Activated CD4-positive, alpha-beta T cell treated with anti-CD3 and anti-CD28 coated beads, Interleukin-2, amount 10 ng/mL, durations not matched to agents 7 days and 5 days (primary cell): Measurements from ENCODE around the gene OLR1. TPM values are rescaled to one million over a fixed set of nuclear protein-coding genes. Genes with fewer than 3 reads are reported as not detected.

Source experiments
- CTCF ChIA-PET: fragments of 350-600 bp; sonication (Branson Sonifier 250); formaldehyde crosslinking; loops from one replicate; lab custom pipeline; 2021; ENCODE audit warnings: antibody characterized with exemption; lab: Charles Lee
- POLR2A ChIA-PET: fragments of 350-600 bp; sonication (Branson Sonifier 250); formaldehyde crosslinking; loops from one replicate; lab custom pipeline; 2021; ENCODE audit warnings: antibody characterized with exemption; lab: Charles Lee
- DNase-seq: peaks from one replicate; pipeline ENCODE4 v3.0.0-alpha.2; 2020
- H3K27ac Mint-ChIP-seq: one replicate; pipeline ENCODE4 v1.8.0; 2021; ENCODE audit warnings: mild to moderate bottlenecking, moderate library complexity, mixed read lengths
- H3K27me3 Mint-ChIP-seq: one replicate; pipeline ENCODE4 v1.8.0; 2021; ENCODE audit warnings: mixed read lengths
- H3K36me3 Mint-ChIP-seq: one replicate; pipeline ENCODE4 v1.8.0; 2021; ENCODE audit warnings: low read depth, mixed read lengths
- H3K4me1 Mint-ChIP-seq: one replicate; pipeline ENCODE4 v1.8.0; 2021; ENCODE audit warnings: mixed read lengths
- H3K4me3 Mint-ChIP-seq: one replicate; pipeline ENCODE4 v1.8.0; 2021; ENCODE audit warnings: mild to moderate bottlenecking, moderate library complexity, mixed read lengths
- H3K9me3 Mint-ChIP-seq: one replicate; pipeline ENCODE4 v1.8.0; 2021; ENCODE audit warnings: mixed read lengths
- total RNA-seq, 2 experiments: library from RNA; stranded (reverse); gene quantifications; one replicate each; pipeline ENCODE4 v1.2.3, GENCODE V29; 2021

OLR1 gene
- total RNA-seq, 2 experiments from 2014 or later = not detected

- DNase-seq = no peak
- Mint-ChIP-seq H3K27ac (no peak overlapping the region), H3K27me3 (peaks cover 15% of the 10 kb centered on the region), H3K4me1 (peaks cover 6% of the 10 kb centered on the region), H3K36me3 (no peaks in the 10 kb centered on the region), H3K4me3 (no peak overlapping the region), H3K9me3 (no peaks in the 10 kb centered on the region)
- ChIA-PET POLR2A (no interaction called here), CTCF (interaction anchor here (0.7 to 1.7 kb wide), 2 partner anchors 11 to 32 kb away, joined by 3 to 6 read pairs; no protein-coding TSS in a partner anchor)
Measured at GRCh38 chr12:10132850-10133370, 39.0 kb downstream of the OLR1 start.

DNA sequence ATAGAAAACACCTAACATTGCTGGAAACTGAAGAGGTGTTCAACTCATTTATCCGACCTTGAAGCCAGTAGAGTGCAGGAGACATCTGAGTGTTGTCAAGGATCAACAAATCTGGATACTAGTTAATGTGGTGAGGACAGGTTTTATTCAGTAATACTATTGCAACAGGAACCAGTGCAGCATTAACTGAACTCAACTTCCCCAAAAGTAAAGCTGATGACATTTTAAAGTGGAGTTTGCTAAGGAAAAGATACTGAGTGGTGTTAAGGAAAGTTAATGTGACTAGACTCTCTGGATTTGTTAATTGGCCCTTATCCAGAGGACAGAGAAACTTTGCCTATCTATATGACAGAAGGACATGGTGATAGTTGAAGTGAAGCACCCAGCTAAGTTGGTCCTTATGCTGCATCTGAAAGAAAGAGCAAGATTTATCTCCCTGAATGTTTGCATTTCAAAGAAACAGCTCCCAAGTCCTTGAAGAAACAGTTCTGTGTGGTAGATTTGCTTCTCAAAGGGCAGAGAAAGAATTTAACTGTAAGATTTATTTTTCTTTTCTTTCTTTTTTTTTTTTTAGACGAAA, 40.7 kb downstream of the OLR1 start:
- CTCF ChIA-PET = interaction anchor here (0.6 to 1.7 kb wide), 4 partner anchors 9 to 64 kb away, joined by 4 to 6 read pairs (median 4); no protein-coding TSS in a partner anchor
- no peaks in the 10 kb centered on the region for H3K36me3 Mint-ChIP-seq
- peaks cover 6% of the 10 kb centered on the region for H3K4me1 Mint-ChIP-seq
- no peaks in the 10 kb centered on the region for H3K9me3 Mint-ChIP-seq
- H3K4me3 Mint-ChIP-seq = no peak overlapping the region
- POLR2A ChIA-PET = no interaction called here
- no peak overlapping the region for H3K27ac Mint-ChIP-seq
- peaks cover 18% of the 10 kb centered on the region for H3K27me3 Mint-ChIP-seq
- no peak for DNase-seq

GRCh38 chr12:10130042-10130441, 41.9 kb downstream of the OLR1 start, which contains the start of gene CLEC7A:
Gene CLEC7A, minus strand, starts transcription at chr12:10130199. Its CDS starts 117 bp downstream, at chr12:10130082.
- DNase-seq = no peak
- Mint-ChIP-seq H3K4me3 (no peak within 1 kb of the TSS), H3K36me3 (no peaks in the 10 kb centered on the region), H3K27ac (no peak within 1 kb of the TSS), H3K27me3 (peaks cover 23% of the 10 kb centered on the region), H3K9me3 (no peaks in the 10 kb centered on the region), H3K4me1 (peaks cover 6% of the 10 kb centered on the region)
- ChIA-PET CTCF (interaction anchor here (0.5 to 1.3 kb wide), 4 partner anchors 10 to 399 kb away, joined by 3 to 4 read pairs (median 4); no protein-coding TSS in a partner anchor), POLR2A (no interaction called here)

DNA sequence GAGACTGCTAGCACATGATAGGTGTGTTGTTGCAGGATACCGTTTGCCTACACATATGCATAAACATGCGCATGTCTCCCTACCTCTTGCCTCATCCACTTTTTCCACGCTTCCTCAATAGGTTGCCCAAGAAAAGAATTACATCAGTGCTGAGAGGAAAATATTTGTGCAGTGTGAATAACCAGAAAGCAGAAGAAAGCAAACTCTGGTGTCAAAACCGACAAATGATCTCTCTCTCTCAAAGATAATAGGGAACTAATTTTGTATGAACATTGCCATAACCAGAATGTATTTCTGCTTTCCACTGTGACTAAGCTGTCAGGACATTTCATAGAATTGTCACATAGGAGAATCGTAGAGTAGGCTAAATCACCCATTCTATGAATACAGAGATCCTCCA, 43.2 kb downstream of the OLR1 start:
- H3K27ac Mint-ChIP-seq = no peak overlapping the region
- peaks cover 23% of the 10 kb centered on the region for H3K27me3 Mint-ChIP-seq
- DNase-seq = no peak
- H3K4me1 Mint-ChIP-seq = peaks cover 6% of the 10 kb centered on the region
- ChIA-PET CTCF (interaction anchor here (1.5 kb wide), 1 partner anchor 11 kb away, joined by 4 read pairs; no protein-coding TSS in a partner anchor), POLR2A (no interaction called here)
- H3K4me3 Mint-ChIP-seq = no peak overlapping the region
- no peaks in the 10 kb centered on the region for H3K36me3 Mint-ChIP-seq
- H3K9me3 Mint-ChIP-seq = no peaks in the 10 kb centered on the region

GRCh38 chr12:10126413-10126812, 45.5 kb downstream of the OLR1 start:
- no peaks in the 10 kb centered on the region for H3K36me3 Mint-ChIP-seq
- CTCF ChIA-PET = interaction anchor here (0.7 kb wide), 1 partner anchor 11 kb away, joined by 4 read pairs; no protein-coding TSS in a partner anchor
- H3K4me3 Mint-ChIP-seq = no peak overlapping the region
- no peak for DNase-seq
- H3K27ac Mint-ChIP-seq = no peak overlapping the region
- peaks cover 22% of the 10 kb centered on the region for H3K27me3 Mint-ChIP-seq
- H3K4me1 Mint-ChIP-seq = peaks cover 6% of the 10 kb centered on the region
- H3K9me3 Mint-ChIP-seq = no peaks in the 10 kb centered on the region
- POLR2A ChIA-PET = no interaction called here

GRCh38 chr12:10122689-10123088, 49.2 kb downstream of the OLR1 start:
- Mint-ChIP-seq H3K4me3 (no peak overlapping the region), H3K9me3 (no peaks in the 10 kb centered on the region), H3K4me1 (no peaks in the 10 kb centered on the region), H3K27ac (no peak overlapping the region), H3K27me3 (peaks cover 17% of the 10 kb centered on the region), H3K36me3 (no peaks in the 10 kb centered on the region)
- no peak for DNase-seq
- CTCF ChIA-PET = no interaction called here
- POLR2A ChIA-PET = no interaction called here

- Mint-ChIP-seq H3K4me3 (no peak overlapping the region), H3K36me3 (no peaks in the 10 kb centered on the region), H3K27ac (no peak overlapping the region), H3K4me1 (no peaks in the 10 kb centered on the region), H3K27me3 (peaks cover 12% of the 10 kb centered on the region), H3K9me3 (no peaks in the 10 kb centered on the region)
- CTCF ChIA-PET = no interaction called here
- POLR2A ChIA-PET = no interaction called here
- no peak for DNase-seq
Measured at GRCh38 chr12:10121278-10121677, 50.7 kb downstream of the OLR1 start.

DNA sequence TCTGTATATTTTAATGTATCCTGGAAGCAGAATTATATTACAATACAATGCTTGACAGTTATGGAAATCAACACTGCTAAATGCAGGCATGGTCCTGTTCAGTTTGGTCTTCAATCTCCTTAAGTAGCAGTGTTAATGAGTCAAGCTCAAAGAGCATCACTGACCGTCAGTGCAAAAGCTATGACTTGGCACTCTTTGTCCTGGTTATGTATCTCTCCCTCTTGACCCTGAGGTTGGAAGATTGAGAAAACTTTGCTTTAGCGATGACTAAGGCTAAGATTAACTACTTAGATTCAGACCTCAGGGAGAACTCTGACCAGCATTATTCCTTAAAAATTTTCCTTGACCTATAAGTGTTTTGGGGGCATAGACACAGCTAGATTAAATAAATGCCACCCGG, 52.9 kb downstream of the OLR1 start:
- Mint-ChIP-seq H3K9me3 (no peaks in the 10 kb centered on the region), H3K27ac (no peak overlapping the region), H3K36me3 (no peaks in the 10 kb centered on the region), H3K4me1 (no peaks in the 10 kb centered on the region), H3K4me3 (no peak overlapping the region), H3K27me3 (peaks cover 5% of the 10 kb centered on the region)
- POLR2A ChIA-PET = no interaction called here
- DNase-seq = no peak
- CTCF ChIA-PET = interaction anchor here (1.0 kb wide), 1 partner anchor 37 kb away, joined by 3 read pairs; no protein-coding TSS in a partner anchor

DNA sequence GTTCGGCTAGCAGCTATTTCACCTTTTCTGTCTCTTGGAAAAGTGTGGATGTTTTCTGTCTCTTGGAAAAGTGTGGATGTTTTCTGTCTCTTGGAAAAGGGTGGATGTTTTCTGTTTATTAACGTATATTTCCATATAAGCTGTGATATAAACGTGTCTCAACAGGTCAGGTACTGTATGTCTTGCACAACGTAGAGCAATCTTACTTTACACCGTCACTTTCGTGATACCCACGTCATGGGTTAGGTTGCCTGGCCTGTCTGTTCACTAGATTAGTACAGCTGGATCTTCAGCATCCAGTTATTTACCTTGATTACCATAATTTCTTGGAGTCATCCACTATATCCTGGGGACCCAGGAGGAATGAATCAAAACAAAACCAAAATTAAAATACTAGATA, 56.0 kb downstream of the OLR1 start:
- no peak for DNase-seq
- Mint-ChIP-seq H3K4me3 (no peak overlapping the region), H3K27me3 (peaks cover 6% of the 10 kb centered on the region), H3K27ac (no peak overlapping the region), H3K36me3 (no peaks in the 10 kb centered on the region), H3K4me1 (no peaks in the 10 kb centered on the region), H3K9me3 (no peaks in the 10 kb centered on the region)
- ChIA-PET POLR2A (no interaction called here), CTCF (no interaction called here)

- no peak overlapping the region for H3K4me3 Mint-ChIP-seq
- no peak overlapping the region for H3K27ac Mint-ChIP-seq
- DNase-seq = no peak
- ChIA-PET POLR2A (no interaction called here), CTCF (no interaction called here)
- H3K36me3 Mint-ChIP-seq = no peaks in the 10 kb centered on the region
- peaks cover 9% of the 10 kb centered on the region for H3K27me3 Mint-ChIP-seq
- no peaks in the 10 kb centered on the region for H3K9me3 Mint-ChIP-seq
- H3K4me1 Mint-ChIP-seq = no peaks in the 10 kb centered on the region
Measured at GRCh38 chr12:10115311-10115710, 56.6 kb downstream of the OLR1 start.

DNA sequence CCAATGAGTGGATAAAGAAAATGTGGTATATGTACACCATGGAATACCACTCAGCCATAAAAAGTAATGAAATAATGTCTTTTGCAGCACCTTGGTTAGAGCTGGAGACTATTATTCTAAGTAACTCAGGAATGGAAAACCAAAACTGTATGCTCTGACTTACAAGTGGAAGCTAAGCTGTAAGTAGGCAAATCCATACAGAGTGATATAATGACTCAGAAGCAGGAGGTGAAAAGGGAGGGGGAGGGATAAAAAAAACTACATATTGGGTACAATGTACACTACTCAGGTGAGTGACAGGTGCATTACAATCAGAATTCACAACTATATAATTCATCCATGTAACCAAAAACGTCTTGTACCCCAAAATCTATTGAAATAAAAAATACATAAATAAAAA, 58.0 kb downstream of the OLR1 start:
- peaks cover 7% of the 10 kb centered on the region for H3K27me3 Mint-ChIP-seq
- DNase-seq = no peak
- ChIA-PET POLR2A (no interaction called here), CTCF (interaction anchor here (0.7 kb wide), 1 partner anchor 18 kb away, joined by 3 read pairs; no protein-coding TSS in a partner anchor)
- no peak overlapping the region for H3K27ac Mint-ChIP-seq
- no peaks in the 10 kb centered on the region for H3K9me3 Mint-ChIP-seq
- no peaks in the 10 kb centered on the region for H3K36me3 Mint-ChIP-seq
- no peak overlapping the region for H3K4me3 Mint-ChIP-seq
- H3K4me1 Mint-ChIP-seq = no peaks in the 10 kb centered on the region

DNA sequence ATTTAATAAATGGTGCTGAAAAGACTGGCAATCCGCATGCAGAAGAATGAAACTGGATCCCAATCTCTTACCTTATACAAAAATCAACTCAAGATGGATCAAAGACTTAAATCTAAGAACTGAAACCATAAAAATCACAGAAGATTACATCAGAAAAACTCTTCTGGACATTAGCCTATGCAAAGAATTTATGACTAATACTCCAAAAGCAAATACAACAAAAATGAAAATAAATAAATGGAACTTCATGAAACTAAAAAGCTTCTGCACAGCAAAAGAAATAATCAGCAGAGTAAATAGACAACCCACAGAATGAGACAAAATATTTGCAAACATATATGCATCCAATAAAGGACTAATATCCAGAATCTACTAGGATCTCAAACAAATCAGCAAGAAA, 58.9 kb downstream of the OLR1 start:
- CTCF ChIA-PET = no interaction called here
- H3K36me3 Mint-ChIP-seq = no peaks in the 10 kb centered on the region

DNA sequence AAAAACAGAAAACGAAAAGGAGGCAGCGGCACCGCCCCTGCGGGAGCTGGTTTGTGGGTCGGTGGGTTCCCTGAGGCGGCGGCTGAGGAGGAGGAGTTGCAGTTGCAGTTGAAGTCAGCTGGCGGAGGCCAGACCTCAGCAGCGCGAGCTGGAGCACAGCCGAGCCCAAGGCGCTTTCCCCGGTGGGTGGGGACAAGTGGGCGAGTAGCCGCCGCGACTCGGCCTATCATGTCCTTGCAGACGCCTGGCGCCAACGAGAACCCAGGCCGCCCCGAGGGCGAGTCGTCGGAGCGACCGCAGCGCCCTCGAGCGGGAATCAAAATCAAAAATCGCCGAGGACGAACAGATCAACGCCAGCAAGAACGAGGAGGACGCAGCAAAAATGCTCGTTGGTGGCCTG, 60.5 kb downstream of the OLR1 start:
- no peaks in the 10 kb centered on the region for H3K9me3 Mint-ChIP-seq
- DNase-seq = no peak
- ChIA-PET POLR2A (no interaction called here), CTCF (no interaction called here)
- no peaks in the 10 kb centered on the region for H3K4me1 Mint-ChIP-seq
- H3K27ac Mint-ChIP-seq = no peak overlapping the region
- H3K27me3 Mint-ChIP-seq = peaks cover 17% of the 10 kb centered on the region
- no peaks in the 10 kb centered on the region for H3K36me3 Mint-ChIP-seq
- H3K4me3 Mint-ChIP-seq = no peak overlapping the region

More for the DNA sequence above, 58.9 kb downstream of the OLR1 start:
- H3K9me3 Mint-ChIP-seq = no peaks in the 10 kb centered on the region
- no peak for DNase-seq
- no peaks in the 10 kb centered on the region for H3K4me1 Mint-ChIP-seq
- peaks cover 8% of the 10 kb centered on the region for H3K27me3 Mint-ChIP-seq
- no peak overlapping the region for H3K4me3 Mint-ChIP-seq
- POLR2A ChIA-PET = no interaction called here
- H3K27ac Mint-ChIP-seq = no peak overlapping the region
